ENCODE measurements around the gene MICAL1. TPM values are rescaled to one million over a fixed set of nuclear protein-coding genes. Genes with fewer than 3 reads are reported as not detected.
A peak's percentile ranks its signal among the peaks of the same experiment; 100 is the strongest.

The MICAL1 gene
- total RNA-seq, 1 donor from 2014 or later, result 32.4 TPM

- peaks cover 0 to 2% (median 2%) of the 10 kb centered on the region in 3 donors for H3K4me1 ChIP-seq (ENCODE audit: control insufficient read depth in 3 of 3, insufficient read depth in 3 of 3, low read length in 3 of 3)
- H3K4me3 ChIP-seq (ENCODE audit: low read length in 3 of 3), result no peak overlapping the region
- H3K27ac ChIP-seq (ENCODE audit: low read depth, low read length), result no peak overlapping the region
- no peaks in the 10 kb centered on the region for H3K9me3 ChIP-seq (ENCODE audit: control insufficient read depth in 3 of 3, low read length in 3 of 3)
- no peak overlapping the region for H3K9ac ChIP-seq (ENCODE audit: low read depth in 1 of 3, low read length in 3 of 3)
- no peaks in the 10 kb centered on the region for H3K27me3 ChIP-seq (ENCODE audit: control insufficient read depth in 3 of 3, insufficient read depth in 3 of 3, low read length in 3 of 3)
- peaks cover 9 to 22% (median 10%) of the 10 kb centered on the region in 3 donors for H3K36me3 ChIP-seq (ENCODE audit: control insufficient read depth in 3 of 3, insufficient read depth in 3 of 3, low read length in 3 of 3)
These were observed 7.0 kb downstream of the MICAL1 start for GRCh38 chr6:109448615-109449014.

- no peak overlapping the region for H3K27ac ChIP-seq (ENCODE audit: low read depth, low read length)
- no peaks in the 10 kb centered on the region for H3K27me3 ChIP-seq (ENCODE audit: control insufficient read depth in 3 of 3, insufficient read depth in 3 of 3, low read length in 3 of 3)
- peaks cover 9 to 25% (median 11%) of the 10 kb centered on the region in 3 donors for H3K36me3 ChIP-seq (ENCODE audit: control insufficient read depth in 3 of 3, insufficient read depth in 3 of 3, low read length in 3 of 3)
- no peak overlapping the region for H3K4me3 ChIP-seq (ENCODE audit: low read length in 3 of 3)
- no peaks in the 10 kb centered on the region for H3K4me1 ChIP-seq (ENCODE audit: control insufficient read depth in 3 of 3, insufficient read depth in 3 of 3, low read length in 3 of 3)
- H3K9me3 ChIP-seq (ENCODE audit: control insufficient read depth in 3 of 3, low read length in 3 of 3), result no peaks in the 10 kb centered on the region
- no peak overlapping the region for H3K9ac ChIP-seq (ENCODE audit: low read depth in 1 of 3, low read length in 3 of 3)
These were observed 7.6 kb downstream of the MICAL1 start for GRCh38 chr6:109447878-109448555.

GRCh38 chr6:109447087-109447486 is 8.5 kb downstream of the MICAL1 start:
- Histone ChIP-seq H3K4me1 (ENCODE audit: control insufficient read depth in 3 of 3, insufficient read depth in 3 of 3, low read length in 3 of 3) (peaks cover 0 to 1% (median under 1%) of the 10 kb centered on the region in 3 donors), H3K9me3 (ENCODE audit: control insufficient read depth in 3 of 3, low read length in 3 of 3) (no peaks in the 10 kb centered on the region), H3K4me3 (ENCODE audit: low read length in 3 of 3) (no peak overlapping the region), H3K36me3 (ENCODE audit: control insufficient read depth in 3 of 3, insufficient read depth in 3 of 3, low read length in 3 of 3) (peaks cover 10 to 29% (median 10%) of the 10 kb centered on the region in 3 donors), H3K27ac (ENCODE audit: low read depth, low read length) (no peak overlapping the region), H3K9ac (ENCODE audit: low read depth in 1 of 3, low read length in 3 of 3) (no peak overlapping the region), H3K27me3 (ENCODE audit: control insufficient read depth in 3 of 3, insufficient read depth in 3 of 3, low read length in 3 of 3) (no peaks in the 10 kb centered on the region)

GRCh38 chr6:109446541-109446940 is 9.0 kb downstream of the MICAL1 start:
- no peak overlapping the region for H3K9ac ChIP-seq (ENCODE audit: low read depth in 1 of 3, low read length in 3 of 3)
- no peaks in the 10 kb centered on the region for H3K27me3 ChIP-seq (ENCODE audit: control insufficient read depth in 3 of 3, insufficient read depth in 3 of 3, low read length in 3 of 3)
- H3K9me3 ChIP-seq (ENCODE audit: control insufficient read depth in 3 of 3, low read length in 3 of 3), result no peaks in the 10 kb centered on the region
- peaks cover under 1 to 7% (median 6%) of the 10 kb centered on the region in 3 donors for H3K4me1 ChIP-seq (ENCODE audit: control insufficient read depth in 3 of 3, insufficient read depth in 3 of 3, low read length in 3 of 3)
- H3K36me3 ChIP-seq (ENCODE audit: control insufficient read depth in 3 of 3, insufficient read depth in 3 of 3, low read length in 3 of 3), result peaks cover 6 to 25% (median 12%) of the 10 kb centered on the region in 3 donors
- H3K4me3 ChIP-seq (ENCODE audit: low read length in 3 of 3), result no peak overlapping the region
- no peak overlapping the region for H3K27ac ChIP-seq (ENCODE audit: low read depth, low read length)

GRCh38 chr6:109446072-109446471 is 9.5 kb downstream of the MICAL1 start:
- Histone ChIP-seq H3K9me3 (ENCODE audit: control insufficient read depth in 3 of 3, low read length in 3 of 3) (no peaks in the 10 kb centered on the region), H3K27me3 (ENCODE audit: control insufficient read depth in 3 of 3, insufficient read depth in 3 of 3, low read length in 3 of 3) (no peaks in the 10 kb centered on the region), H3K4me1 (ENCODE audit: control insufficient read depth in 3 of 3, insufficient read depth in 3 of 3, low read length in 3 of 3) (peaks cover 5 to 12% (median 11%) of the 10 kb centered on the region in 3 donors), H3K36me3 (ENCODE audit: control insufficient read depth in 3 of 3, insufficient read depth in 3 of 3, low read length in 3 of 3) (peaks cover 5 to 25% (median 12%) of the 10 kb centered on the region in 3 donors), H3K27ac (ENCODE audit: low read depth, low read length) (no peak overlapping the region), H3K9ac (ENCODE audit: low read depth in 1 of 3, low read length in 3 of 3) (no peak overlapping the region), H3K4me3 (ENCODE audit: low read length in 3 of 3) (no peak overlapping the region)

- peaks cover 7 to 14% (median 12%) of the 10 kb centered on the region in 3 donors for H3K4me1 ChIP-seq (ENCODE audit: control insufficient read depth in 3 of 3, insufficient read depth in 3 of 3, low read length in 3 of 3)
- no peaks in the 10 kb centered on the region for H3K9me3 ChIP-seq (ENCODE audit: control insufficient read depth in 3 of 3, low read length in 3 of 3)
- no peak overlapping the region for H3K27ac ChIP-seq (ENCODE audit: low read depth, low read length)
- no peaks in the 10 kb centered on the region for H3K27me3 ChIP-seq (ENCODE audit: control insufficient read depth in 3 of 3, insufficient read depth in 3 of 3, low read length in 3 of 3)
- H3K9ac ChIP-seq (ENCODE audit: low read depth in 1 of 3, low read length in 3 of 3), result no peak overlapping the region
- H3K4me3 ChIP-seq (ENCODE audit: low read length in 3 of 3), result no peak overlapping the region
- peaks cover 5 to 25% (median 12%) of the 10 kb centered on the region in 3 donors for H3K36me3 ChIP-seq (ENCODE audit: control insufficient read depth in 3 of 3, insufficient read depth in 3 of 3, low read length in 3 of 3)
These were observed 10.2 kb downstream of the MICAL1 start for GRCh38 chr6:109445382-109445781.

- H3K4me1 ChIP-seq (ENCODE audit: control insufficient read depth in 3 of 3, insufficient read depth in 3 of 3, low read length in 3 of 3), result peaks cover 7 to 21% (median 17%) of the 10 kb centered on the region in 3 donors
- no peaks in the 10 kb centered on the region for H3K27me3 ChIP-seq (ENCODE audit: control insufficient read depth in 3 of 3, insufficient read depth in 3 of 3, low read length in 3 of 3)
- H3K4me3 ChIP-seq (ENCODE audit: low read length in 3 of 3), result no peak overlapping the region
- H3K36me3 ChIP-seq (ENCODE audit: control insufficient read depth in 3 of 3, insufficient read depth in 3 of 3, low read length in 3 of 3), result peaks cover 5 to 25% (median 12%) of the 10 kb centered on the region in 3 donors
- no peaks in the 10 kb centered on the region for H3K9me3 ChIP-seq (ENCODE audit: control insufficient read depth in 3 of 3, low read length in 3 of 3)
- H3K27ac ChIP-seq (ENCODE audit: low read depth, low read length), result no peak overlapping the region
- no peak overlapping the region for H3K9ac ChIP-seq (ENCODE audit: low read depth in 1 of 3, low read length in 3 of 3)
These were observed 12.1 kb downstream of the MICAL1 start for GRCh38 chr6:109443425-109443950.

GRCh38 chr6:109442393-109442924 is 13.1 kb downstream of the MICAL1 start:
- Histone ChIP-seq H3K4me3 (ENCODE audit: low read length in 3 of 3) (no peak overlapping the region), H3K4me1 (ENCODE audit: control insufficient read depth in 3 of 3, insufficient read depth in 3 of 3, low read length in 3 of 3) (peaks cover 7 to 21% (median 17%) of the 10 kb centered on the region in 3 donors), H3K27me3 (ENCODE audit: control insufficient read depth in 3 of 3, insufficient read depth in 3 of 3, low read length in 3 of 3) (no peaks in the 10 kb centered on the region), H3K27ac (ENCODE audit: low read depth, low read length) (no peak overlapping the region), H3K9me3 (ENCODE audit: control insufficient read depth in 3 of 3, low read length in 3 of 3) (no peaks in the 10 kb centered on the region), H3K9ac (ENCODE audit: low read depth in 1 of 3, low read length in 3 of 3) (no peak overlapping the region), H3K36me3 (ENCODE audit: control insufficient read depth in 3 of 3, insufficient read depth in 3 of 3, low read length in 3 of 3) (peaks cover 5 to 25% (median 12%) of the 10 kb centered on the region in 3 donors)

- Histone ChIP-seq H3K36me3 (ENCODE audit: control insufficient read depth in 3 of 3, insufficient read depth in 3 of 3, low read length in 3 of 3) (peaks cover 2 to 24% (median 7%) of the 10 kb centered on the region in 3 donors), H3K9ac (ENCODE audit: low read depth in 1 of 3, low read length in 3 of 3) (peak overlapping the region; percentile 86 to 94 (median 87)), H3K9me3 (ENCODE audit: control insufficient read depth in 3 of 3, low read length in 3 of 3) (no peaks in the 10 kb centered on the region), H3K27ac (ENCODE audit: low read depth, low read length) (peak overlapping the region; percentile 81), H3K4me3 (ENCODE audit: low read length in 3 of 3) (peak overlapping the region; percentile 89 to 94 (median 91)), H3K4me1 (ENCODE audit: control insufficient read depth in 3 of 3, insufficient read depth in 3 of 3, low read length in 3 of 3) (peaks cover 7 to 21% (median 17%) of the 10 kb centered on the region in 3 donors), H3K27me3 (ENCODE audit: control insufficient read depth in 3 of 3, insufficient read depth in 3 of 3, low read length in 3 of 3) (no peaks in the 10 kb centered on the region)
These were observed 14.3 kb downstream of the MICAL1 start for GRCh38 chr6:109441069-109441816.

Data from skeletal muscle tissue (tissue), 4 donors.